GM04504 (cell line): Measurements from ENCODE around the gene CAPZA1.

Source experiments
- DNase-seq: peaks from one replicate; pipeline ENCODE4 v3.0.0-alpha.2; 2012; ENCODE audit warnings: low read depth

CAPZA1 gene

GRCh38 chr1:112677501-112677900 lies 57.9 kb downstream of the CAPZA1 start:
- no peak for DNase-seq

- no peak for DNase-seq
Observed at GRCh38 chr1:112678605-112679004, 59.0 kb downstream of the CAPZA1 start.

- DNase-seq: no peak
Observed at GRCh38 chr1:112685913-112686312, 66.3 kb downstream of the CAPZA1 start.

- no peak for DNase-seq
Observed at GRCh38 chr1:112686417-112686816, 66.8 kb downstream of the CAPZA1 start.

GRCh38 chr1:112686835-112687234 lies 67.2 kb downstream of the CAPZA1 start:
- no peak for DNase-seq

- no peak for DNase-seq
Observed at GRCh38 chr1:112687361-112687760, 67.7 kb downstream of the CAPZA1 start.

GRCh38 chr1:112687785-112688496 lies 68.3 kb downstream of the CAPZA1 start:
- DNase-seq: no peak

GRCh38 chr1:112688781-112689193 lies 69.2 kb downstream of the CAPZA1 start:
- no peak for DNase-seq

- no peak for DNase-seq
Observed at GRCh38 chr1:112689196-112689841, 69.7 kb downstream of the CAPZA1 start.

GRCh38 chr1:112689842-112690237 lies 70.2 kb downstream of the CAPZA1 start:
- DNase-seq: no peak

- no peak for DNase-seq
Observed at GRCh38 chr1:112692681-112693080, 73.0 kb downstream of the CAPZA1 start.

- no peak for DNase-seq
Observed at GRCh38 chr1:112693821-112694220, 74.2 kb downstream of the CAPZA1 start.

- no peak for DNase-seq
Observed at GRCh38 chr1:112694363-112694929, 74.8 kb downstream of the CAPZA1 start.

- DNase-seq: no peak
Observed at GRCh38 chr1:112695276-112695675, 75.6 kb downstream of the CAPZA1 start.

- no peak for DNase-seq
Observed at GRCh38 chr1:112696578-112697314, 77.1 kb downstream of the CAPZA1 start.

GRCh38 chr1:112697781-112698201 lies 78.2 kb downstream of the CAPZA1 start:
- no peak for DNase-seq

- no peak for DNase-seq
Observed at GRCh38 chr1:112698366-112699310, 79.0 kb downstream of the CAPZA1 start.

- no peak for DNase-seq
Observed at GRCh38 chr1:112699425-112700144, 80.0 kb downstream of the CAPZA1 start.

GRCh38 chr1:112700290-112701226 lies 80.9 kb downstream of the CAPZA1 start:
- peak; percentile 82 for DNase-seq
